ENCODE data around the gene AHR. TPM values are rescaled to one million over a fixed set of nuclear protein-coding genes. Genes with fewer than 3 reads are reported as not detected.

Gene AHR
- total RNA-seq, 1 experiment from 2014 or later: not detected

- no peaks in the 10 kb centered on the region for H3K27me3 ChIP-seq (ENCODE audit: low read length)
- no peaks in the 10 kb centered on the region for H3K9me3 ChIP-seq (ENCODE audit: low read length)
- H3K4me2 ChIP-seq (ENCODE audit: low read depth, low read length, poor library complexity, severe bottlenecking): no peak overlapping the region
- no peak overlapping the region for H3K9ac ChIP-seq (ENCODE audit: low read length)
- no peak overlapping the region for H3K27ac ChIP-seq (ENCODE audit: low read length)
- no peaks in the 10 kb centered on the region for H3K9me2 ChIP-seq (replicated peaks; ENCODE audit: insufficient read depth, low read length)
- no peaks in the 10 kb centered on the region for H3K36me3 ChIP-seq (ENCODE audit: insufficient read depth, low read length)
- H3K4me3 ChIP-seq (ENCODE audit: low read length): no peak overlapping the region
- no peak for DNase-seq
- H3K4me1 ChIP-seq (ENCODE audit: low read length): no peaks in the 10 kb centered on the region; the same call in 1 of the 2 replicates
- H2AFZ ChIP-seq (ENCODE audit: low read length): no peak overlapping the region
- no peaks in the 10 kb centered on the region for H3K79me2 ChIP-seq (ENCODE audit: low read length)
- no peaks in the 10 kb centered on the region for H4K20me1 ChIP-seq (ENCODE audit: insufficient read depth, low read depth, low read length)
Observed at GRCh38 chr7:17307969-17308648, 9.7 kb downstream of the AHR start.

GRCh38 chr7:17311194-17311593 lies 12.7 kb downstream of the AHR start:
- H3K27ac ChIP-seq (ENCODE audit: low read length): no peak overlapping the region
- no peaks in the 10 kb centered on the region for H3K36me3 ChIP-seq (ENCODE audit: insufficient read depth, low read length)
- no peak overlapping the region for H2AFZ ChIP-seq (ENCODE audit: low read length)
- H3K79me2 ChIP-seq (ENCODE audit: low read length): no peaks in the 10 kb centered on the region
- no peaks in the 10 kb centered on the region for H3K9me3 ChIP-seq (ENCODE audit: low read length)
- no peak overlapping the region for H3K4me2 ChIP-seq (ENCODE audit: low read depth, low read length, poor library complexity, severe bottlenecking)
- no peak overlapping the region for H3K4me3 ChIP-seq (ENCODE audit: low read length)
- H3K27me3 ChIP-seq (ENCODE audit: low read length): no peaks in the 10 kb centered on the region
- no peaks in the 10 kb centered on the region for H4K20me1 ChIP-seq (ENCODE audit: insufficient read depth, low read depth, low read length)
- no peak overlapping the region for H3K9ac ChIP-seq (ENCODE audit: low read length)
- DNase-seq: no peak
- no peaks in the 10 kb centered on the region for H3K9me2 ChIP-seq (replicated peaks; ENCODE audit: insufficient read depth, low read length)
- no peaks in the 10 kb centered on the region for H3K4me1 ChIP-seq (ENCODE audit: low read length)

GRCh38 chr7:17311952-17312351 lies 13.5 kb downstream of the AHR start:
- Histone ChIP-seq H3K27me3 (ENCODE audit: low read length) (no peaks in the 10 kb centered on the region), H3K36me3 (ENCODE audit: insufficient read depth, low read length) (no peaks in the 10 kb centered on the region), H3K4me2 (ENCODE audit: low read depth, low read length, poor library complexity, severe bottlenecking) (no peak overlapping the region), H3K9me3 (ENCODE audit: low read length) (no peaks in the 10 kb centered on the region), H4K20me1 (ENCODE audit: insufficient read depth, low read depth, low read length) (no peaks in the 10 kb centered on the region), H3K4me3 (ENCODE audit: low read length) (no peak overlapping the region), H3K27ac (ENCODE audit: low read length) (no peak overlapping the region), H2AFZ (ENCODE audit: low read length) (no peak overlapping the region), H3K4me1 (ENCODE audit: low read length) (no peaks in the 10 kb centered on the region), H3K79me2 (ENCODE audit: low read length) (no peaks in the 10 kb centered on the region), H3K9ac (ENCODE audit: low read length) (no peak overlapping the region), H3K9me2 (replicated peaks; ENCODE audit: insufficient read depth, low read length) (no peaks in the 10 kb centered on the region)
- DNase-seq: no peak

- H3K9me3 ChIP-seq (ENCODE audit: low read length): no peaks in the 10 kb centered on the region
- no peak overlapping the region for H3K4me2 ChIP-seq (ENCODE audit: low read depth, low read length, poor library complexity, severe bottlenecking)
- H3K4me1 ChIP-seq (ENCODE audit: low read length): no peaks in the 10 kb centered on the region
- H3K27me3 ChIP-seq (ENCODE audit: low read length): no peaks in the 10 kb centered on the region
- no peaks in the 10 kb centered on the region for H3K36me3 ChIP-seq (ENCODE audit: insufficient read depth, low read length)
- H3K79me2 ChIP-seq (ENCODE audit: low read length): no peaks in the 10 kb centered on the region
- H3K4me3 ChIP-seq (ENCODE audit: low read length): no peak overlapping the region
- H4K20me1 ChIP-seq (ENCODE audit: insufficient read depth, low read depth, low read length): no peaks in the 10 kb centered on the region
- H2AFZ ChIP-seq (ENCODE audit: low read length): no peak overlapping the region
- no peaks in the 10 kb centered on the region for H3K9me2 ChIP-seq (replicated peaks; ENCODE audit: insufficient read depth, low read length)
- no peak overlapping the region for H3K9ac ChIP-seq (ENCODE audit: low read length)
- no peak for DNase-seq
- no peak overlapping the region for H3K27ac ChIP-seq (ENCODE audit: low read length)
Observed at GRCh38 chr7:17312641-17313040, 14.2 kb downstream of the AHR start.

- no peaks in the 10 kb centered on the region for H3K9me3 ChIP-seq (ENCODE audit: low read length)
- H3K9me2 ChIP-seq (replicated peaks; ENCODE audit: insufficient read depth, low read length): no peaks in the 10 kb centered on the region
- H3K27ac ChIP-seq (ENCODE audit: low read length): no peak overlapping the region
- H3K4me2 ChIP-seq (ENCODE audit: low read depth, low read length, poor library complexity, severe bottlenecking): no peak overlapping the region
- no peak overlapping the region for H3K4me3 ChIP-seq (ENCODE audit: low read length)
- H3K27me3 ChIP-seq (ENCODE audit: low read length): no peaks in the 10 kb centered on the region
- H3K4me1 ChIP-seq (ENCODE audit: low read length): no peaks in the 10 kb centered on the region
- no peaks in the 10 kb centered on the region for H4K20me1 ChIP-seq (ENCODE audit: insufficient read depth, low read depth, low read length)
- no peak overlapping the region for H3K9ac ChIP-seq (ENCODE audit: low read length)
- H3K79me2 ChIP-seq (ENCODE audit: low read length): no peaks in the 10 kb centered on the region
- no peak for DNase-seq
- H2AFZ ChIP-seq (ENCODE audit: low read length): no peak overlapping the region
- no peaks in the 10 kb centered on the region for H3K36me3 ChIP-seq (ENCODE audit: insufficient read depth, low read length)
Observed at GRCh38 chr7:17313194-17313593, 14.7 kb downstream of the AHR start.

- Histone ChIP-seq H3K4me3 (ENCODE audit: low read length) (no peak overlapping the region), H3K79me2 (ENCODE audit: low read length) (no peaks in the 10 kb centered on the region), H3K27ac (ENCODE audit: low read length) (no peak overlapping the region), H2AFZ (ENCODE audit: low read length) (no peak overlapping the region), H3K36me3 (ENCODE audit: insufficient read depth, low read length) (no peaks in the 10 kb centered on the region), H3K27me3 (ENCODE audit: low read length) (no peaks in the 10 kb centered on the region), H4K20me1 (ENCODE audit: insufficient read depth, low read depth, low read length) (no peaks in the 10 kb centered on the region), H3K9me2 (replicated peaks; ENCODE audit: insufficient read depth, low read length) (no peaks in the 10 kb centered on the region), H3K9me3 (ENCODE audit: low read length) (no peaks in the 10 kb centered on the region), H3K4me1 (ENCODE audit: low read length) (no peaks in the 10 kb centered on the region), H3K4me2 (ENCODE audit: low read depth, low read length, poor library complexity, severe bottlenecking) (no peak overlapping the region), H3K9ac (ENCODE audit: low read length) (no peak overlapping the region)
- no peak for DNase-seq
Observed at GRCh38 chr7:17315974-17316373, 17.5 kb downstream of the AHR start.

GRCh38 chr7:17318146-17318545 lies 19.7 kb downstream of the AHR start:
- H4K20me1 ChIP-seq (ENCODE audit: insufficient read depth, low read depth, low read length): no peaks in the 10 kb centered on the region

GRCh38 chr7:17319164-17320101 lies 21.0 kb downstream of the AHR start:
- Histone ChIP-seq H3K27me3 (ENCODE audit: low read length) (no peaks in the 10 kb centered on the region), H3K36me3 (ENCODE audit: insufficient read depth, low read length) (no peaks in the 10 kb centered on the region), H3K79me2 (ENCODE audit: low read length) (no peaks in the 10 kb centered on the region), H3K27ac (ENCODE audit: low read length) (no peak overlapping the region), H3K4me3 (ENCODE audit: low read length) (no peak overlapping the region), H4K20me1 (ENCODE audit: insufficient read depth, low read depth, low read length) (no peaks in the 10 kb centered on the region), H3K9me2 (replicated peaks; ENCODE audit: insufficient read depth, low read length) (no peaks in the 10 kb centered on the region), H3K9me3 (ENCODE audit: low read length) (no peaks in the 10 kb centered on the region), H3K4me2 (ENCODE audit: low read depth, low read length, poor library complexity, severe bottlenecking) (no peak overlapping the region), H3K4me1 (ENCODE audit: low read length) (no peaks in the 10 kb centered on the region), H2AFZ (ENCODE audit: low read length) (no peak overlapping the region), H3K9ac (ENCODE audit: low read length) (no peak overlapping the region)
- no peak for DNase-seq

More at GRCh38 chr7:17318146-17318545, 19.7 kb downstream of the AHR start:
- Histone ChIP-seq H3K9me3 (ENCODE audit: low read length) (no peaks in the 10 kb centered on the region), H3K36me3 (ENCODE audit: insufficient read depth, low read length) (no peaks in the 10 kb centered on the region), H3K4me3 (ENCODE audit: low read length) (no peak overlapping the region), H3K4me2 (ENCODE audit: low read depth, low read length, poor library complexity, severe bottlenecking) (no peak overlapping the region), H3K4me1 (ENCODE audit: low read length) (no peaks in the 10 kb centered on the region), H3K9ac (ENCODE audit: low read length) (no peak overlapping the region), H3K9me2 (replicated peaks; ENCODE audit: insufficient read depth, low read length) (no peaks in the 10 kb centered on the region), H3K27ac (ENCODE audit: low read length) (no peak overlapping the region), H2AFZ (ENCODE audit: low read length) (no peak overlapping the region), H3K27me3 (ENCODE audit: low read length) (no peaks in the 10 kb centered on the region), H3K79me2 (ENCODE audit: low read length) (no peaks in the 10 kb centered on the region)
- DNase-seq: no peak

All from Karpas-422 (cell line).